ENCODE data around the gene ZNF747.

ZNF747 gene

DNA sequence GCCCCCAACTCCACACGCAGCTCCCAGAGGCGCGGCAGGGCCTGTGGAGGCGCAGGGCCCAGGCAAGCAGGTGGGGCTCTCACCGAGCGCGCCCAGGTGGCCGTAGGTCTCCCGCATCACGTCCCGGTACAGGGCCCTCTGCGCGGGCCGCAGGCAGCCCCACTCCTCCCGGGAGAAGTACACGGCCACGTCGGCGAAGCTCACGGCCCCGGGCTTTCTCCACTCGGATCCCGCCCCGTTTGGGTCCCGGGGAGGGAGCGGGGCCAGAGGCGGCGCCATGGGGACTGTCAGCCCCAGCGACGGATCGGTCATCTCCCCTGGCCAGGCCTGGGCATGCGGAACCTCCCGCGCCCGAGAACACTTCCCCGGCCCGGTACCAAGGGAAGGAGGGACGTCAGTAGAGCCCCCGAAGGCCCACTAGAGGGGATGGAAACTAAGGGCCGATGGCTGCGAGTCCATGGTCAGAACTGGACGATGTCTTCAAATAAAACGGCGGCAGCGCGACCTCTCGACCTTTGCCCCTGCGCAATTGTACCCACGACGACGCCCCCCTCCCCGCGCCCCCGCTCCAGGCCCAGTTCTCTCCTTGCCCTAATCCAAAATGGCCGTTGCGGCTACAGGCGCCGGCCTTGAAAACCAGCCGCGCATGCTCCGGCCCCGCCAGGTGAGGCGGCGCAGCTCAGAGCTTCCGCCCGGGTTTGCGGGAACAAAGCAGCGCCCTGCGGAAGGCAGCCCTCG is at the start of gene ZNF747:
ZNF747 (minus strand) TSS at position 491 of the 738 bp plus-strand sequence; CDS start at position 312, 179 bp downstream.
- DNase-seq (ENCODE audit: low read depth in 2 of 2) = peak; percentile 85 to 90

DNA sequence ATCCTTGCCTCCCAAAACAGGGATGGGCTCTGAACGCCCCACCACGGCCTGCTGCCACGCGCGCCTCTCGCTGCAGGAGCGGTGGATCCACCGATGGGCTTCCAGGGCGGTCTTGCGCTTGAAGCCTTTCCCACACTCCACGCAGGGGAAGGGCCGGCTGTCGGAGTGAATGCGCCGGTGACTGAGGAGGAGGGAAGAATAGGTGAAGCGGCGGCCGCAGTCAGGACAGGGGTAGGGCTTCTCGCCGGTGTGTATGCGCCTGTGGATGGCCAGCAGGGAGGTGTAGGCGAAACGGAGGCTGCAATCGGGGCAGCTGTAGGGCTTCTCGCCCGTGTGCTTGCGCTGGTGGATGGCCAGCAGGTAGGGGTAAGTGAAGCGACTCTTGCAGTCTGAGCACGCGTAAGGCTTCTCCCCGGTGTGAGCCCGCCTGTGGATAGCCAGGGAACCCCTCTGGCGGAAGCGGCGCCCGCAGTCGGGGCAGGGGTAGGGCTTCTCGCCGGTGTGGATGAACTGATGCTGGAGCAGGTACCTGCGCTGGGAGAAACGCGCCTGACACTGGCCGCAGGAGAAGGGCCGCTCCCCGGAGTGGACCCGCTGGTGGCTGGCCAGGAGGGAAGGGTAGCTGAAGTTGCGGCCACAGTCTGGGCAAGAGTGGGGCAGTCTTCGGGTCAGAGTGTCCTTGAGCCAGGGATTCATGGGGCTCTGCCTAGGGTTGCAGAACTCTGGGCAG is 48.1 kb upstream of the ZNF747 start:
- no peak for DNase-seq (ENCODE audit: low read depth in 2 of 2)

DNA sequence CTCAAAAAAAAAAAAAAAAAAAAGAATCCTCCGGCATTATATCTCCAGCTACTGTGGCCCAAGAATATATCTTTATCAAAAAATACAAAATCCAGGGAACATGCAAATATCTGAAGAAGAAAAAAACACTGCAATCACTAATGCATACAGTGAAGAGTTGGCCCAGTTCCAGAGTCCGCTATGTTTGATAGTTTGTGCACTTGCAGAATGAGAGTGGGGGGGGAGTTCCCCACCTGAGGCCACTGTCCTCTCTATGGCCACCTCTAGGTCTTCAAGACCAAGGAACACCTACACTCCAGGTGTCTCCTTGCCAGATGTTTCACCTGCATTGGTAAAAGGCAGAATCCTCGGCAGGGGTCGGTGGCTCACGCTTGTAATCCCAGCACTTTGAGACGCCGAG is 46.8 kb upstream of the ZNF747 start:
- no peak for DNase-seq (ENCODE audit: low read depth in 2 of 2)

DNA sequence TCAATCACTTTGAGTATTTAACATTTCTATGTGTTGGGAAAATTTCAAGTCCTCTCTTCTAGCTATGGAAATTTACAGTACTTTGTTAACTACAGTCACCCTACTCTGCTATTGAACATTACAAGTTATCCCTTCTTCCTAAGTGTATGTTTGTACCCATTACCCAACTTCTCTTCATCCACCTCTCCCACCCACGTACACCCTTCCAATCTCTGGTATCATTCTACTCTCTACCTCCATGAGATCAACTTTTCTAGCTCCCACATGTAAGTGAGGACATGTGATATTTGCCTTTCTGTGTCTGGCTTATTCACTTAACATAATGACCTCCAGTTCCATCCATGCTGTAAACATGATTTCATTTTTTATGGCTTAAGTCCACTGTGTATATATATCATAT is 40.0 kb upstream of the ZNF747 start:
- no peak for DNase-seq (ENCODE audit: low read depth in 2 of 2)

DNA sequence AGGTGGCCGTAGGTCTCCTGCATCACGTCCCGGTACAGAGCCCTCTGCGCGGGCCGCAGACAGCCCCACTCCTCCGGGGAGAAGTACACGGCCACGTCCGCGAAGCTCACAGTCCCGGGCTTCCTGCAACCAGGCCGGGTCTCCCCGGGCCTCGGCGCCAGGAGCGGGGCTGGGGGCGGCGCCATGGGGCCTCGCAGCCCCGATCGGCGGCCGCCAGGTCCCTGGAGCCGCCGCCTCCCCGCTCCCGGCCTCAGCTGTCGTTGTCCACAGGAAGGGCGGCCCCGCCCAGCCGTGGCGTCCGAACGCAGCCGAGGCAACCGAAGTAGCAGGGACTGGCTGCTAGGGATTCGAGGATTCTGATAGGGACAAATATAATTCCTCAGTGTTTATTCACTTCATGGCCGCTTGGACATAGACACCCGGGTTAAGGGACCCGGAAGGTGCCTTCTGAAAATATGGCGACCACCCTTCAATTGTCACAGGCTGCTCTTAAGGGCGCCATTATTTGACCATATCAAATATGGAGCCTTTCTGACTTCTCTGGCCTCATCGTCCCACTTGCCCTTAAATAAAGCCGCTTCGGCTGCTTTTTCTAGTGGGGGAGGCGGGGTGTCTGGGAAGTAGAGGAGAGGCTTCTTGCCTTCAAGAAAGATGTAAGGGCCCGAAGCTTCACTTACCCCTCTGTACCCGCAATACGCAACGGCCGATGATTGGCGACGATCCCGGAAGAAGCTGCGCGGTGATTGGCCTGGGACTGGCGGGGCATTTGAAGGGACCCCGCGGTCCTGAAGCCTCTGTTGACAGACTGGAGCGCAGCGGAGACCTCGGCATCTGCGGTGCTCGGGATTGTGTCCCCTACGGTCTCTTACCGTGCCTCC is 37.0 kb upstream of the ZNF747 start, which contains the start of gene ZNF688:
ZNF688 (minus strand) TSS at position 270 of the 878 bp plus-strand sequence; CDS start at position 185, 85 bp downstream.
- DNase-seq (ENCODE audit: low read depth in 2 of 2) = peak; percentile 91 to 97

DNA sequence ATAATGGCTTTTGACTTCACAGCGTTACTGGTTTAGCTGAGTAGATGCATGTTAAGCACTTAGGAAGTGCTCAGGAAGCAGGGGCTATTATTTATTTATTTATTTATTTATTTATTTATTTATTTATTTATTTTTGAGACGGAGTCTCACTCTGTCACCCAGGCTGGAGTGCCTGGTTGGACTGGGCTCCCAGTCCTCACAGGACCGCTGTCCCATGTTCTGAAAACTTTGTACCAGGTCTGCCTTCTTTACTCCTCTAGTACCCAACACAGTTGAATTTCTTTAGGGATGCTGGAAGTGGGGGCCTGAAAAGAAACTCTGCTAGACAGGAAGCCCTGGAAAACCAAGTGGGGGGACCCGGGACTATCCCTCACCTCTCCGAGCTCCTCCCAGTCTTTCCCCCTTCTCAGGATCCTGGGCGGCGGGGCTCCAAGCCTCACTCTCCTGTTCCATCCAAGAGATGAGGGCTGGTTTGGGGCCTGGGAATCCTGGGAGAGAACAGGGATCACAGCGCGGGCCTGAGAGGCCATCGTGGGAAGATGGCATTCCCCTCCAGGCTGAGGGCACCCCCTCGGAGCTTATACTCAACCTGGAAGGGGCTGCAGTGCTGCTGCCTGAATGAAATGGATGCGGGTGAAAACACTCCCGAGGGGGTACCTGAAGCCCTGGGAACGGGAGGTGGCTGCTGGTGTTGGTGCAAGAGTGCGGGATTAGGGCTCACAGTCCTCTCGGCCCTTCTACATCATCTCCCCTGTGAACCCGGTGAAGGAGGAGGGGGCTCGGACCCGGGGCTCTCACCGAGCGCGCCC is 36.2 kb upstream of the ZNF747 start:
- DNase-seq (ENCODE audit: low read depth in 2 of 2) = no peak

DNA sequence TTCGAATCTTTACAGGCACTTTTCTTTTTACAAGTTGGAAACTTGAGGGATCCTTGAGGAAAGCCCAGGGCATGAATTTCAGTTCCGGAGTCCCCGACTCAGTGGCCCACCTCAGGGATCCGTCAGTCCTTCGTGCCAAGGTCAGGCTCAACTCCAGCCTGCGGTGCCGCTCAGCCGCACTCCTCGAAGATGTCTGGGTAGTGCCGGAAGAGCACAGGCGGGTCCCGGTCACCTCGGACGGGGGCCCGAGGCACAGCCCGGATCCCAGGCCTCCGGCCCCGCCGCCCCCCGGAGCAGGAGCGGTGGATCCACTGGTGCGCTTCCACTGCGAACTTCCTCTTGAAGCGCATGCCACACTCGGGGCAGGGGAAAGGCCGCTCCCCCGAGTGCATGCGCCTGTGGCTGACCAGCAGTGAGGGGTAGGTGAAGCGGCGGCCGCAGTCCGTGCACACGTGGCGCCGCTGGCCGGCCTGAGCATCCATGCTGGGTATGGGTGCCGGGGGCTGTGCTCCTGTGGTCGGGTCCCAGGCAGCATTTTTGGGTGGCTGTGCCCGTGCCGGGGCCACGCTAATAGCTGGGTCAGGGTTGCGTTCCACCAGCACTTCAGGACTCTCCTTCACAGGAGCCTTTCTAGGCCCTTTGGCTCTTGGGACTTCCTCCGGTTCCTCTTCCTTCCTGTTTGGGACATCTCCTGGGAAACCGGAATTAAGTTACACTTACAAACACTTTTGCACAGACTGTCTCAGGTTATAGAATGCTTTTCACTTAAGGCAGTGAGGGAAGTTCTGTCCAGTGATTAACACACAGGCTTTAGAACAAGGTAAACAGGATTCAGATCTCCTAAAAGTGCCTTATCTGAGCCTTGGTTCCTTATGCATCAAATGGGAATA is 35.3 kb upstream of the ZNF747 start:
- no peak for DNase-seq (ENCODE audit: low read depth in 2 of 2)

DNA sequence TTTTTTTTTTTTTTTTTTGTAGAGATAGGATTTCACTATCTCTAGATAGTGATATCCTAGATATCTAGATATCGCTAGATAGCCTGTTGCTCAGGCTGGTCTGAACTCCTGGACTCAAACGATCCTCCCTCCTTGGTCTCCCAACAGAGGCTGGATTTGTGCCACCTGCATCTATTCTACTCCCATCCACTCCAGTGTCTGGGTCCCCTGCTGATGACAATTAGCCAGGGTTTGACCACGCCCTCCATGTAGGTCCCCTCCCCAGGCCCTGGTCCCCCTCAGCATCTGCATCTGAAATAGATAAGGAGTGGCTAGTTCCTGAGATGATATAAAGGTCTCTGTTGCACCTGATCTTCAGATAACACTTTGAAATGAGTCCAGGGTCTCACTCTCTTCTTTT is 34.6 kb upstream of the ZNF747 start:
- no peak for DNase-seq (ENCODE audit: low read depth in 2 of 2)

DNA sequence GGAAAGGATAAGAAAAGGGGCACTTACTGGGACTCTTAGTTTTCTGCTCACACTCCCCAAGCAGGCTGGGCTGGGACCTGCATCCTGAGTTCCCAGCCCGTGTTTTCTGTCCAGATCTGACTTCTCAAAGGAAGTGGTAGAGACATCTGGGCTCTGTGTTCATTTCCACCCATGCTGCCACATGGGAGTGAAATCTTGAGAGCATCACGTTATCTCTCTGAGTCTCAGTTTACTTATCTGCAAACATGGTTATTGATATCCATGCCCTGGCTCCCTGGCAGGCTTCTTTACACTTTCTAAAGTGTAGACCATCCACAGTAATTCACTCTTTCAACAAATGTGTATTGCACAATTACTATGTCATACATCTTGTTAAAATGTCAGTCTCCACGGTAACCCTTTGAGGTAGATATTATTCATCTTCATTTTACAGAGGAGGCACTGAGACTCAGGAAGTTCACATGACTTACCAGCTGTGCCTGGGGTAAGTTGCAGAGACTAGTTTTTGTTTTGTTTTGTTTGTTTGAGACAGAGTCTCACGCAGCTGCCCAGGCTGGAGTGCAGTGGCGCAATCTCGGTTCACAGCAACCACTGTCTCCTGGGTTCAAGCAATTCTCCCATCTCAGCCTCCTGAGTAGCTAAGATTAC is 33.5 kb upstream of the ZNF747 start:
- no peak for DNase-seq (ENCODE audit: low read depth in 2 of 2)

DNA sequence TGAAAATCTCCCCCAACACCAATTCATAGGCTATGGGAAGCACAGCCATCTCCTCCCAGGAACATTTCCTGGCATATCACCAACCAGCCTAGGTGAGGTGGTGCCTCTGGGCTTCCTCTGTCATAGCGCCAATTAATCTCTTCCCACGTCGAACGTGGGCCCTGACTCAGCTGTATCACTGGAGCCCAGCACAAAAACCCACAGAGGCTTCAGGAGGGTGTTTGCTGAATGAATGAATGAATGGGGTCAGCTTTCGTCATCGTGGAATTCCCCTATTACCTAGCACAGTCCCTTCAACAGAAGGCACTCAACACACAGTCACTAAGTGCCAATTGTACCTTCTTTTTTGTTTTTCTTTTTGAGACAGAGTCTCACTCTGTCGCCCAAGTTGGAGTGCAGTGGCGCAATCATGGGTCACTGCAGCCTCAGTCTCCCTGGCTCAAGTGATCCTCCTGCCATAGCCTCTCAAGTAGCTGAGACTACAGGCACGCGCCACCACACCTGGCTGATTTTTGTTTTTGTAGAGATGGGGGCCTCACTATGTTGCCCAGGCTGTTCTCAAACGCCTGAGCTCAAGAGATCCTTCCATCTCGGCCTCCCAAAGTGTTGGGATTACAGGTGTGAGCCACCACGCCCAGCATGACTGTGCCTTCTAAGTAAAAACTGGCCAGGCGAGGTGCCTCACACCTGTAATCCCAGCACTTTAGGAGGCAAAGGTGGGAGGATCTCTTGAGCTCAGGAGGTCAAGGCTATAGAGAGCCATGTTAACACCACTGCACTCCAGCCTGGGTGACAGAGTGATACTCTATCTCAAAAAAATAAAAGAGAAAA is 32.7 kb upstream of the ZNF747 start:
- peak; percentile 51 to 59 for DNase-seq (ENCODE audit: low read depth in 2 of 2)

DNA sequence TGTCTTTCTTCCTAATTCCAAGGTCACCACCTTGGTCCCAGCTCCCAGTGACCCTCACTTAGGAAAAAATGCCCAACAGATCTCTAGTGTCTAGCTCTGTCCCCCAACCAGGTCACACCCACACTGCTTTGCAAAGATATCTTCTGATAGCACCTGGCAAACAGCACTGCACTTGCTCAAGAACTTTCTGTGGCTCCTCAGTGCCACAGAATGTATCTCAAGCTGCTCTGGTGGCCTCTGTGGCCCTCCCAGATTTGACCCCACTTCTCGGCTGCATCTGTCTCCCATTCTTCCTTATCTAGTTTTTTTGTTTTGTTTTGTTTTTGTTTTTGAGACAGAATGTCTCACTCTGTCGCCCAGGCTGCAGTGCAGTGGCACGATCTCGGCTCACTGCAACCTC is 31.9 kb upstream of the ZNF747 start:
- DNase-seq (ENCODE audit: low read depth in 2 of 2) = no peak

DNA sequence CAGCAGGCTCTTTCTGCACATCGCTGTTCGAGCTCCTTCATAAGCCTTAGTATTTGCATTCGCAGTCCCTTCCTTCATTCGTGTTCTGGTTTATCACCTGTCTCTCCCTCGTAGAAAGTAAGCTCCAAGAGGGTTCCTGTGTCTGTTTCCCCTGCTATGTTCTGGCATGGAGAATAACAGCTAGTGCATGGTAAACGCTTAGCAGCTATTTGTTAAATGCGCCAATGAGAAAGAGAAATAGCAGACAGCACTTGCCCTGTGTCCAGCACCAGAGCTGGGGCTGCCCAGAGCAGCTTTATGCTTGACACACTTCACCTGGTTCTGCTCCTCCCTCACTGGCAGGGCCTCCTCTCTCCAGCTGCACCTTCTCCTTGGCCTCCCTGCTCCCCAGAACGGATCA is 31.3 kb upstream of the ZNF747 start:
- DNase-seq (ENCODE audit: low read depth in 2 of 2) = no peak

DNA sequence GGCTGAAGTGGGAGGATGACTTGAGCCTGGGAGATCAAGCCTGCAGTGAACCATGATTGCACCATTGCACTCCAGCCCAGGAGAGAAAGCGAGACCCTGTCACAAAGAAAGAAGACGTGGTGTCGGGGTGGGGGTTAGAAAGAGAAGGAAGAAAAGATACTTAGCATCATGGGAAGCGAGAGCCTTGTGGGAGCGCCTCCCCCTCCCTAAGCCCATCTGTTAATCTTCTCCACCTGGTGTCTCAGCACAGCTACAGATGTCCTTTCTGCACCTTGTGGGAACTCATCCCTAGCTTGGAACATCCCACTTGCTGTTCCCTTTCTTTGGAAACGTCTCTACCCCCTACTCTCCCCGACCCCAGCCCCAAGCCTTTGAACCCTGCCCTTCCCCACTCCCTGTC is 30.9 kb upstream of the ZNF747 start:
- DNase-seq (ENCODE audit: low read depth in 2 of 2) = no peak

DNA sequence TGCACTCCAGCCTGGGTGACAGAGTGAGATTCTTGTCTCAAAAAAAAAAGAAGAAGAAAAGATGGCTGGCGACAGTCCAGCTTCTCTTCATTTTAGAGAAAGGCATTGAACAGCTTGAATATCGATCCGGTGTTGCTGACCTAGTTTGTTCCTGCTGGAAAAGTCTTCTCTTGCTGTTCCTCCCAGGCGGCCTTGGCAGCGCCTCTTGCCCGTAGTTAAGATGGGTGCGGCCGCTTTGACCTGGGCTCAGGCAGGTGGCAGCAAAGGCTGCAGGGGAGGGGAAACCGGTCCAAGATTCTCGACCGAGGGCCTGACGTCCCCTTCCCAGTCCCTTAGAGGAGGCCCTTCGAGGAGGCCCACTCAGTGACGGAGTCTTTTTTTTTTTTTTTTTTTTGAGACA is 27.4 kb upstream of the ZNF747 start:
- DNase-seq (ENCODE audit: low read depth in 2 of 2) = no peak

DNA sequence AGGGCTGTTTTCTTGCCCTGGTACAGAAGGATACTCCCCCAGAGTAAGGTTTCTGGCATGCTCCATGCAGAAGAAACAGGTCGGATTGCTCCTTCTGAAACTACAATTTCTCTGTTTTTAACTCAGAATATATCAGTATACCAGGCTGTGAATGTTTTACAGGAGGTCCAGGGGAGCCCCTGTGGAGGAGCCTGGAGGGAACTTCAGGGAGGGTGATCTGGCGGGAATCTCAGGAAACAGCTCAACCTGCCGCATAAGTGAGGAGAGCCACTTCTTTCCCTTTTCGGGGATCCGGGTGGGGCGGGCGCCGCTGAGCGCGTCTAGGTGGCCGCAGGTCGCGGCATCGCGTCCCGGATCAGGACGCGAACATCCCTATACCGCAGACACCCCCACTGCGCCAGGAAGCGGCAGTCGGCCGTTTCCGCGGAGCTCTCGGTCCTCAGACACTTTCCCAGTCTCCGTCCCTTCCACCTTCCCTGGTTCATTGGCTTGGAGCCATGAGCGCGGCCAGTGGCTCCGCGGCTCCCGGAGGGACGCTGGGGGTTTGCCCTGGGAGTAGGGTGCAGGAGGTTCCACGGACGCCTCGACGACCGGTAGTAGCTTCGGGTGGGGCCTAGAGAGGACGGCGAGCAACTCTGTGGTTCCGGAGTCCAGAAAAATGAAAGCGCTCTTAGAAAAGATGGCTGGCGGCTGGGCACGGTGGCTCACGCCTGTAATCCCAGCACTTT is 26.6 kb upstream of the ZNF747 start:
- DNase-seq (ENCODE audit: low read depth in 2 of 2) = no peak

DNA sequence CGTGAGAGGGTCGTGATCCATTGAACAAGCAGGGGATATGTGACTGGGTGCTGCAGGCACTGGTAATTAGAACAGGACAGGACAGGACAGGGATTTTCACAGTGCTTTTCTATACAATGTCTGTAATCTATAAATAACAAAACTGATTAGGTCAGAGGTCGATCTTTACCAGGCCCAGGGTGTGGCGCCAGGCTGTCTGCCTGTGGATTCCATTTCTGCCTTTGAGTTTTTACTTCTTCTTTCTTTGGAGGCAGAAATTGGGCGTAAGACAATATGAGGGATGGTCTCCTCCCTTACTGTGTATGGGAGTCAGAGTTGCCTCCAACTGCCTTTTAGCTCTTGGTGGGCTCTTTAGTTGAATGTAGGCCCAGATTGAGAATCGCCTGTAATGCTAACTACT is 25.0 kb upstream of the ZNF747 start:
- DNase-seq (ENCODE audit: low read depth in 2 of 2) = no peak

DNA sequence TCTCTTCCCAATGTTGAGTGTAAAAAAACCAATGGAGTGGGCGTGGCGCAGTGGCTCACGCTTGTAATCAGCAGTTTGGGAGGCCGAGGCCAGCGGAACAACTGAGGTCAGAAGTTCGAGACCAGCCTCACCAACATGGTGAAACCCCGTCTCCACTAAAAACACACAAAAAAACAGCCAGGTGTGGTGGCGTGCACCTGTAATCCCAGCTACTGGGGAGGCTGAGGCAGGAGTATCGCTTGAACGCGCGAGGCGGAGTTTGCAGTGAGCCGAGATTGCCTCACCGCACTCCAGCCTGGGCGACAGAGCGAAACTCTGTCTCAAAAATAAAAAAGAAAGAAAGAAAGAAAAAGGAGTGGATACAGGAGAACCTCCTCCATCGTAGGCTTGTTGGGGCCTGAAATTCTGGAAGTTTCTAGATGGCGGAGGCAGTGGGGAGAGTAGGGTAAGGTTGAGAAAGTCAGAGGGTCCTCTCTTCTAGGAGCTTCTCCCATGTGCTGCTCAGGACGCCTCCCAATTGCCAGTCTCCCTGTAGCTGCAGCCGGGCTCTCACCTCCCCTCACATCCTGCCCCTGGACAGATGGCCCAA is 24.2 kb upstream of the ZNF747 start:
- DNase-seq (ENCODE audit: low read depth in 2 of 2) = no peak

Data from stimulated activated CD8-positive, alpha-beta memory T cell treated with anti-CD3 and anti-CD28 coated beads, Interleukin-7, amount 100 ng/mL, for 4 hours (primary cell).